Panc1 (cell line): ENCODE results near the gene RGS12. TPM values are rescaled to one million over a fixed set of nuclear protein-coding genes. Genes with fewer than 3 reads are reported as not detected.

Experiments used
- ATAC-seq: fragments of 200-7000 bp; cut with Tn5 transposase; 2 replicates; pipeline ENCODE4 v1.9.1; 2020; ENCODE audit warnings: mild to moderate bottlenecking, moderate library complexity
- BruUV-seq: library from RNA; stranded (reverse); fragments of 400-500 nt; replicated peaks from 2 replicates; lab custom pipeline; 2021; lab: Mats Ljungman, UMichigan
- CTCF ChIA-PET: fragments of 300-600 bp; sonication (Branson Sonifier 250); formaldehyde crosslinking; loops from one replicate; lab custom pipeline; 2022; ENCODE audit warnings: antibody characterized with exemption; lab: Charles Lee
- POLR2A ChIA-PET: fragments of 300-600 bp; sonication (Branson Sonifier 250); formaldehyde crosslinking; loops from one replicate; lab custom pipeline; 2022; ENCODE audit warnings: antibody characterized with exemption; lab: Charles Lee
- DNase-seq: peaks from one replicate; pipeline ENCODE4 v3.0.0-alpha.2; 2010; ENCODE audit warnings: low read depth, low spot score
- H3K27ac ChIP-seq: 2 replicates; pipeline ENCODE4 v1.5.1; 2011; ENCODE audit warnings: mild to moderate bottlenecking, low read length, inconsistent platforms
- H3K27me3 ChIP-seq: fragments of 200-500 bp; sonication (Bioruptor generic); 2 replicates; pipeline ENCODE4 v1.6.0; 2014; ENCODE audit warnings: low read length, inconsistent platforms; ENCODE audit not compliant: control insufficient read depth, insufficient read depth
- H3K36me3 ChIP-seq: fragments of 200-500 bp; sonication (Bioruptor generic); 2 replicates; pipeline ENCODE4 v1.5.1; 2014; ENCODE audit warnings: inconsistent platforms, mild to moderate bottlenecking, low read length, moderate library complexity; ENCODE audit not compliant: control insufficient read depth, insufficient read depth
- H3K4me1 ChIP-seq: 2 replicates; pipeline ENCODE4 v1.5.1; 2011; ENCODE audit warnings: inconsistent platforms, mild to moderate bottlenecking, low read length, moderate library complexity; ENCODE audit not compliant: control insufficient read depth, insufficient read depth
- H3K4me3 ChIP-seq, 2 experiments: 2 replicates each; pipeline ENCODE4 v1.5.1; 2011 to 2012; ENCODE audit warnings: low read depth in 2 of 2, low read length in 2 of 2, mild to moderate bottlenecking in 2 of 2, inconsistent platforms in 1 of 2, moderate library complexity in 1 of 2
- H3K9me3 ChIP-seq: fragments of 200-500 bp; sonication (Bioruptor generic); 2 replicates; pipeline ENCODE4 v1.5.1; 2014; ENCODE audit warnings: low read depth, mild to moderate bottlenecking, inconsistent platforms, low read length, moderate library complexity; ENCODE audit not compliant: control insufficient read depth, insufficient read depth
- POLR2AphosphoS5 ChIP-seq: IDR thresholded peaks from 2 replicates; pipeline ENCODE4 v1.6.1; 2012; ENCODE audit warnings: mild to moderate bottlenecking, low read depth, low read length, moderate library complexity
- SIN3A ChIP-seq: IDR thresholded peaks from 2 replicates; pipeline ENCODE4 v1.6.1; 2012; ENCODE audit warnings: low read depth, mild to moderate bottlenecking, low read length, moderate library complexity, borderline replicate concordance; ENCODE audit not compliant: insufficient read depth
- TCF7L2 ChIP-seq: IDR thresholded peaks from 2 replicates; pipeline ENCODE4 v1.6.1; 2011; ENCODE audit warnings: mild to moderate bottlenecking, low read depth, low read length, inconsistent platforms
- in situ Hi-C: cut with HindIII; loops from 2 replicates; pipeline ENCODE4 v1.10.0; 2016; ENCODE audit warnings: low sequenced_read_pairs, low pct_unique_long_range_greater_than_20kb
- intact Hi-C: fragments of 100-400 bp; cut with micrococcal nuclease; formaldehyde crosslinking; loops from one replicate; pipeline ENCODE4 v1.10.0; 2022; ENCODE audit not compliant: unreplicated experiment
- total RNA-seq: library from RNA; stranded (reverse); gene quantifications from one replicate; pipeline ENCODE4 v1.2.1, GENCODE V29; 2021; ENCODE audit not compliant: unreplicated experiment
- TF ChIP-seq, protein P1 (sequence below), 2 experiments: IDR thresholded peaks; 2 replicates each; pipeline ENCODE4 v1.6.1; 2011 to 2012; ENCODE audit warnings: low read depth in 2 of 2, control low read depth in 1 of 2, low read length in 1 of 2, mild to moderate bottlenecking in 1 of 2, moderate library complexity in 1 of 2; ENCODE audit not compliant: insufficient read depth in 1 of 2
- TF ChIP-seq, protein P2 (sequence below): fragments of 450-650 bp; IDR thresholded peaks from 2 replicates; pipeline ENCODE4 v1.5.1; 2017; ENCODE audit warnings: mild to moderate bottlenecking

The RGS12 gene
- total RNA-seq, 1 experiment from 2014 or later: 24.3 TPM

DNA sequence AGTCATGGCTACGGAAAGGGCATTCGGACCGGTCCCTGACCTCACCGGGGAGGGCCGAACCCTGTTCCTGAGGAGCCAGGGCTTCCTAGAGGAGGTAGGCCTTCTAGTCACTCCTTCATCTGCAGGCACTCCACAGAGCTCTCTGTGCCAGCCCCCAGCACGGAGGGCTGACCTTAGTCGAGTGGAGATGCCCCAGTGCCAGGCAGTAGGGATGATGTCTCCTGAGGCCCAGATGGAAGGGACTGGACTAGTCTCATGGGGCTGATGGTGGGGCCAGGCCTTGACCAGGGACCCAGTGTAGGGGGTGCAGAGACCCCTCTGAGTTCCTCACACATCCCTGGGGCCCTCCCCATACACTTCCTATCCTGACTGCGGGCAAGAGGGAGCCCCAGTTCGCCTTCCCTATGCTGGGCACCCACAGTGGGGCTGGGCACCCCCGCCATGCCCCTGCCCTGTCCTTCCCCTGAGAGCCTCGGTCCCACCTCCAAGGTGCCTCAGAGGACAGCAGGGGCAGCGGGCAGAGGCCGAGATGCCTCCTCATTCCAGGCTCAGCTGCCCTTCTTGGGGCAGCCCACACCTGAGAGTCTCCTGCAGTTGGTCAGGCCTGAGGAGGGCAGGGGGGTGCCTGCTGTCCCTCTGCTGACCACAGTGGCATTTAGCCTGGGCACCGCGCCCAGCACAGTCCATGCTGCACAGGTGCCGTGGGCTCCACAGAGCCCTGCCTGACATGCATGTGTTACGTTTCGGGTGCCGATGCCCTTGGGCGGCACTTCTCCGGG lies 45.2 kb upstream of the RGS12 start:
- BruUV-seq: no TSS peak

DNA sequence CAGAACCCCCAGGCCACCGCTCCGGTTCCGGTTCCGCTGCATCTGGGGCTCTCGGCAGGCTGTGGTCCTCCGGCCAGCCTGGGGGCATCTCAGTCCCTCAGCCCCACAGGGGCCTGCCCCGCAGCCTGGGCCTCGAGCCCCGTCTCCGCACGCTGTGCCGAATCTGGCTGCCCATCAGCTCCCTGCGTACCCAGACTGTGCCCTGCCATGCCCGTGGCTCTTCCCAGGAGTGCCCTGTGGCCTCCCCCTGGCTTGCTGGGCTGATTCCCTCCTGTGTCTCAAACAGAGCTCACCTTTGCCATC lies 44.7 kb upstream of the RGS12 start:
- CTCF ChIA-PET: no interaction called here
- in situ Hi-C loops: no loop called here

More for the DNA sequence above, 45.2 kb upstream of the RGS12 start:
- POLR2A ChIA-PET: no interaction called here
- no peaks in the 10 kb centered on the region for H3K4me1 ChIP-seq
- no peak for TF ChIP-seq TCF7L2
- TF ChIP-seq, protein P1, sequence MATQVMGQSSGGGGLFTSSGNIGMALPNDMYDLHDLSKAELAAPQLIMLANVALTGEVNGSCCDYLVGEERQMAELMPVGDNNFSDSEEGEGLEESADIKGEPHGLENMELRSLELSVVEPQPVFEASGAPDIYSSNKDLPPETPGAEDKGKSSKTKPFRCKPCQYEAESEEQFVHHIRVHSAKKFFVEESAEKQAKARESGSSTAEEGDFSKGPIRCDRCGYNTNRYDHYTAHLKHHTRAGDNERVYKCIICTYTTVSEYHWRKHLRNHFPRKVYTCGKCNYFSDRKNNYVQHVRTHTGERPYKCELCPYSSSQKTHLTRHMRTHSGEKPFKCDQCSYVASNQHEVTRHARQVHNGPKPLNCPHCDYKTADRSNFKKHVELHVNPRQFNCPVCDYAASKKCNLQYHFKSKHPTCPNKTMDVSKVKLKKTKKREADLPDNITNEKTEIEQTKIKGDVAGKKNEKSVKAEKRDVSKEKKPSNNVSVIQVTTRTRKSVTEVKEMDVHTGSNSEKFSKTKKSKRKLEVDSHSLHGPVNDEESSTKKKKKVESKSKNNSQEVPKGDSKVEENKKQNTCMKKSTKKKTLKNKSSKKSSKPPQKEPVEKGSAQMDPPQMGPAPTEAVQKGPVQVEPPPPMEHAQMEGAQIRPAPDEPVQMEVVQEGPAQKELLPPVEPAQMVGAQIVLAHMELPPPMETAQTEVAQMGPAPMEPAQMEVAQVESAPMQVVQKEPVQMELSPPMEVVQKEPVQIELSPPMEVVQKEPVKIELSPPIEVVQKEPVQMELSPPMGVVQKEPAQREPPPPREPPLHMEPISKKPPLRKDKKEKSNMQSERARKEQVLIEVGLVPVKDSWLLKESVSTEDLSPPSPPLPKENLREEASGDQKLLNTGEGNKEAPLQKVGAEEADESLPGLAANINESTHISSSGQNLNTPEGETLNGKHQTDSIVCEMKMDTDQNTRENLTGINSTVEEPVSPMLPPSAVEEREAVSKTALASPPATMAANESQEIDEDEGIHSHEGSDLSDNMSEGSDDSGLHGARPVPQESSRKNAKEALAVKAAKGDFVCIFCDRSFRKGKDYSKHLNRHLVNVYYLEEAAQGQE (IDR thresholded peaks at IDR 0.05; ENCODE audit: insufficient read depth in 1 of 2, low read depth in 2 of 2, low read length in 1 of 2): no peak
- TF ChIP-seq, protein P2, sequence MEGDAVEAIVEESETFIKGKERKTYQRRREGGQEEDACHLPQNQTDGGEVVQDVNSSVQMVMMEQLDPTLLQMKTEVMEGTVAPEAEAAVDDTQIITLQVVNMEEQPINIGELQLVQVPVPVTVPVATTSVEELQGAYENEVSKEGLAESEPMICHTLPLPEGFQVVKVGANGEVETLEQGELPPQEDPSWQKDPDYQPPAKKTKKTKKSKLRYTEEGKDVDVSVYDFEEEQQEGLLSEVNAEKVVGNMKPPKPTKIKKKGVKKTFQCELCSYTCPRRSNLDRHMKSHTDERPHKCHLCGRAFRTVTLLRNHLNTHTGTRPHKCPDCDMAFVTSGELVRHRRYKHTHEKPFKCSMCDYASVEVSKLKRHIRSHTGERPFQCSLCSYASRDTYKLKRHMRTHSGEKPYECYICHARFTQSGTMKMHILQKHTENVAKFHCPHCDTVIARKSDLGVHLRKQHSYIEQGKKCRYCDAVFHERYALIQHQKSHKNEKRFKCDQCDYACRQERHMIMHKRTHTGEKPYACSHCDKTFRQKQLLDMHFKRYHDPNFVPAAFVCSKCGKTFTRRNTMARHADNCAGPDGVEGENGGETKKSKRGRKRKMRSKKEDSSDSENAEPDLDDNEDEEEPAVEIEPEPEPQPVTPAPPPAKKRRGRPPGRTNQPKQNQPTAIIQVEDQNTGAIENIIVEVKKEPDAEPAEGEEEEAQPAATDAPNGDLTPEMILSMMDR: no peak
- TF ChIP-seq SIN3A: no peak
- TF ChIP-seq POLR2AphosphoS5: no peak
- H3K27me3 ChIP-seq: no peaks in the 10 kb centered on the region
- no peaks in the 10 kb centered on the region for H3K9me3 ChIP-seq
- H3K4me3 ChIP-seq: no peak overlapping the region
- CTCF ChIA-PET: no interaction called here
- H3K36me3 ChIP-seq: no peaks in the 10 kb centered on the region
- no peak for ATAC-seq
- no peak for DNase-seq
- in situ Hi-C loops (no loop called here), intact Hi-C loops (no loop called here)
- no peak overlapping the region for H3K27ac ChIP-seq

More for the DNA sequence above, 44.7 kb upstream of the RGS12 start:
- Histone ChIP-seq H3K27ac (no peak overlapping the region), H3K9me3 (no peaks in the 10 kb centered on the region), H3K27me3 (no peaks in the 10 kb centered on the region), H3K36me3 (no peaks in the 10 kb centered on the region), H3K4me1 (no peaks in the 10 kb centered on the region), H3K4me3 (no peak overlapping the region)
- no peak for DNase-seq
- POLR2A ChIA-PET: no interaction called here
- TF ChIP-seq, protein P2: no peak
- no peak for TF ChIP-seq SIN3A
- no peak for TF ChIP-seq POLR2AphosphoS5
- TF ChIP-seq TCF7L2: no peak
- TF ChIP-seq, protein P1 (IDR thresholded peaks at IDR 0.05; ENCODE audit: insufficient read depth in 1 of 2, low read depth in 2 of 2, low read length in 1 of 2): no peak
- ATAC-seq: no peak
- intact Hi-C loops: no loop called here
- no TSS peak for BruUV-seq
